ENCODE measurements around the gene APOC1. TPM values are rescaled to one million over a fixed set of nuclear protein-coding genes. Genes with fewer than 3 reads are reported as not detected.
"Not testable (repeated sequence)": the region's sequence is repeated elsewhere in the genome, so short reads cannot be mapped to it uniquely, and the experiment has no call there.

The APOC1 gene
- total RNA-seq, 1 experiment from 2014 or later, result 1.8 TPM

DNA sequence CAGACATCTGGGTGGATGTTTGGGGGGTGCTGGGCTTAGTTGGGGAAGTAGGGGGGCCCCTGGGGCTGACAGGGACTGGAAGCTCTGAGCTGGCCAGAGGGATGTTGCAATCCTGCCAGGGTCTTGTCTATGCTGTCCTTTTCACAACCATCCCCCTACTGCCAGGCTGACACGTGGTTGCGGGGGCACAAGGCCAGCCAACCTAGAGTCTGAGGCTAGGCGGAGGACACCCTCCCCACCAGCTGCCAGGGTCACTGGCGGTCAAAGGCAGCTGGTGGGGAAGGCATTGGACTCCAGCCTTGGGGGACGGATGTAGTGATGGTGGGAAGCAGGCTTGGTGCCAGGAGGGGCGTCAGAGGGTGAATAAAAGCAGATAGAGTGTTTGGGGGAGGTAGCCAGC, 1.6 kb upstream of the APOC1 start:
- DNase-seq (ENCODE audit: low read depth), result peak; percentile 48

DNA sequence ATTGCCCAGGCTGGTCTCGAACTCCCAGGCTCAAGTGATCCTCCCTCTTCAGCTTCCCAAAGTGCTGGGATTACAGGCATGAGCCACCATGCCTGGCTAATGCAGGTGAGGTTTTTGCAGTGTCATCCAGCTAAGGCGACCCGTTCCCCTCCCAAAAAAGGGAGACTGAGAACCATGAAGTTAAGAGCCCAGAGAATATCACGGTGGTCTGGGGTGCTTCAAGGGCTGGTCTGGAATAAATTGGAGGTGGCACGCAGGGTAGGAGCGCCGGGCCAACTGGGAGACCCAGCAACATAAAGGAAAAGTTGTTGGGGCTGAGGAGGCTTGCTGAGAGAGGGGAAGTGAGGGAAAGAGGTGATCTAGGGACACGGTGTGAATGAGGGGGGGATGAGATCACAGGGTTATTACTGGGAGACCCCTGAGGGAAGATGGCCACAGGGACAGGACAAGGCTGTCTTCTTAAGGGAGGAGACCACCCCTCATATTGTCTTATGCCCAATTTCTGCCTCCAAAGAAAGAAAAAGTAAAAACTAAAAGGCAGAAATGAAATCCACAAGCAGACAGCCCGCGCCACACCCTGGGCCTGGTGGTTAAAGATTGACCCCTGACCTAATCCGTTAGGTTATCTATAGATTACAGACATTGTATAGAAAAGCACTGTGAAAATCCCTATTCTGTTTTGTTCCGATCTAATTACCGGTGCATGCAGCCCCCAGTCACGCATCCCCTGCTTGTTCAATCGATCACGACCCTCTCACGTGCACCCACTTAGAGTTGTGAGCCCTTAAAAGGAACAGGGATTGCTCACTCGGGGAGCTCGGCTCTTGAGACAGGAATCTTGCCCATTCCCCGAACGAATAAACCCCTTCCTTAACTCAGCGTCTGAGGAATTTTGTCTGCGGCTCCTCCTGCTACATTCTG, 636 bp upstream of the APOC1 start:
- not testable (repeated sequence) for DNase-seq (ENCODE audit: low read depth)

DNA sequence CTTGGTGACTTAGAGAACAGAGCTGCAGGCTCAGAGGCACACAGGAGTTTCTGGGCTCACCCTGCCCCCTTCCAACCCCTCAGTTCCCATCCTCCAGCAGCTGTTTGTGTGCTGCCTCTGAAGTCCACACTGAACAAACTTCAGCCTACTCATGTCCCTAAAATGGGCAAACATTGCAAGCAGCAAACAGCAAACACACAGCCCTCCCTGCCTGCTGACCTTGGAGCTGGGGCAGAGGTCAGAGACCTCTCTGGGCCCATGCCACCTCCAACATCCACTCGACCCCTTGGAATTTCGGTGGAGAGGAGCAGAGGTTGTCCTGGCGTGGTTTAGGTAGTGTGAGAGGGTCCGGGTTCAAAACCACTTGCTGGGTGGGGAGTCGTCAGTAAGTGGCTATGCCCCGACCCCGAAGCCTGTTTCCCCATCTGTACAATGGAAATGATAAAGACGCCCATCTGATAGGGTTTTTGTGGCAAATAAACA, 9.9 kb downstream of the APOC1 start:
- DNase-seq (ENCODE audit: low read depth), result no peak

DNA sequence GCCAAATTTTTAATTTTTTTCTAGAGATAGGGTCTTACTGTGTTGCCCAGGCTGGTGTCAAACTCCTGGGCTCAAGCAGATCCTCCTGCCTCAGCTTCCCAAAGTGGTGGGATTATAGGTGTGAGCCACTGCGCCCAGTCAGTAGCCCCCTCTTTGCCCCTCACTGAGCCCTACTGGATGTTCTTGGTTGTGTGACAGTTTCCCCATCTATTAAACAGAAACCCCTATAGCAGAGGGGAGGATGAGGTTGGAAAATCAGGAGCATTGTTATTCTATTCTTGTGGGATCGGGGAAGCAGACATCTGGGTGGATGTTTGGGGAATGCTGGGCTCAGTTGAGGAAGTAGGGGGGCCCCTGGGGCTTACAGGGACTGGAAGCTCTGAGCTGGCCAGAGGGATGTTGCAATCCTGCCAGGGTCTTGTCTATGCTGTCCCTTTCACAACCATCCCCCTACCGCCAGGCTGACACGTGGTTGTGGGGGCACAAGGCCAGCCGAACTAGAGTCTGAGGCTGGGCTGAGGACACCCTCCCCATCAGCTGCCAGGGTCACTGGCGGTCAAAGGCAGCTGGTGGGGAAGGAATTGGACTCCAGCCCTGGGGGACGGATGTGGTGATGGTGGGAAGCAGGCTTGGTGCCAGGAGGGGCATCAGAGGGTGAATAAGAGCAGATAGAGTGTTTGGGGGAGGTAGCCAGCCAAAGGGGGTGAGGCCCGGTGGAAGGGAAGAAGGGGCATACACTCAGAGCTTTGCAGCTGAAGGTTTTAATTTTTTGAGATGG, 10.9 kb downstream of the APOC1 start:
- DNase-seq (ENCODE audit: low read depth), result peak; percentile 80

DNA sequence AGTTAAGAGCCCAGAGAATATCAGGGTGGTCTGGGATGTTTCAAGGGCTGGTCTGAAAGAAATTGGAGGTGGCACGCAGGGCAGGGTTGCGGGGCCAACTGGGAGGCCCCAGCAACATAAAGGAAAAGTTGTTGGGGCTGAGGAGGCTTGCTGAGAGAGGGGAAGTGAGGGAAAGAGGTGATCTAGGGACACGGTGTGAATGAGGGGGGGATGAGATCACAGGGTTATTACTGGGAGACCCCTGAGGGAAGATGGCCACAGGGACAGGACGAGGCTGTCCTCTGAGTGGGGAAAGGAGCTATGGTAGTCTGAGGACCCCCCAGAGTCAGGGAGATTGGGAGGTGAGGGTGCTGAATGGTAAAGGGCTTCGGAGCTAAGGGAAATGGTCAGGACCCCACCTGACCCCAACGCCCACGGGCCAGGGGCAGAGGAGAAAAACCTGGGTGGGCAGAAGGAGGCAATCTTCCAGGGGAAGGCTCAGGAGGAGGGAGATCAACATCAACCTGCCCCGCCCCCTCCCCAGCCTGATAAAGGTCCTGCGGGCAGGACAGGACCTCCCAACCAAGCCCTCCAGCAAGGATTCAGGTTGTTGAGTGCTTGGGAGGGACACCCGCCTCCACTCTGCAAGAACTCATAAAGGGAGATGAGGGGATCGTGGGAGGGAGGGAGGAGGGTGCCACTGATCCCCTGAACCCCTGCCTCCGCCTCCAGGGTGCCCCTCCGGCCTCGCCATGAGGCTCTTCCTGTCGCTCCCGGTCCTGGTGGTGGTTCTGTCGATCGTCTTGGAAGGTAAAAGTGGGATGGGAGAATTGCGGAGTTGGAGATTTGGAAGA, 12.1 kb downstream of the APOC1 start:
- not testable (repeated sequence) for DNase-seq (ENCODE audit: low read depth)

DNA sequence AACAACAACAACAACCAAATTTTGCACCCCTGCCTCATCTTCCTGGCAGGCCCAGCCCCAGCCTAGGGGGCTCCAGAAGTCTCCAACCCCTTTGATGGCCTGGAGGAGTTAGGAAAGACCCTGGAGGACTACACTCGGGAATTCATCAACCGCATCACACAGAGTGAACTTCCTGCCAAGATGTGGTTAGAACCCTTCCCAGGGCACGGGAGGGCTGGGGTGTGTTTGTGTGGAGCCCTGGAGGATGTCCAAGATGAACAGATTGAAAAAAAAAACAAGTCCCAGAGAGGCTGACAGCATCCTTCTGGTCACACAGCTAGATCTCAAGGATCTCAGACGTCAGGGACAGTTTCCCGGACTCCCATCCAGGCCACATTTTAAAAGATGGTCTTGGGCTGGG, 13.3 kb downstream of the APOC1 start:
- peak; percentile 56 for DNase-seq (ENCODE audit: low read depth)

DNA sequence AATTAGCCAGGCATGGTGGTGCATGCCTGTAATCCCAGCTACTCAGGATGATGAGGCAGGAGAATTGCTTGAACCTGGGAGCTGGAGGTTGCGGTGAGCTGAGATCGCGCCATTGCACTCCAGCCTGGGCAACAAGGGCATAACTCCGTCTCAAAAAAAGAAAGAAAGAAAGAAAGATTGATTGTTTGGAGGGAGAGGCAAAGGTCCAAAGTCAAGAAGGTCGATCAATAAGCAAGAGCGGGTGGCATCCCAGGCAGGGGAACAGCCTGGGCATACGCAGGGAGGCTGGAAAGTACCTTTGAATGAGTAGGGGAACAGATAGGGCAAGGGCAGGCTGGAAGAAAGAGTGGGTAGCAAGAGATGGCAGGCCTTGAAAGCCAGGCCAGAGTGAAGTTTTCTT, 15.7 kb downstream of the APOC1 start:
- DNase-seq (ENCODE audit: low read depth), result no peak

DNA sequence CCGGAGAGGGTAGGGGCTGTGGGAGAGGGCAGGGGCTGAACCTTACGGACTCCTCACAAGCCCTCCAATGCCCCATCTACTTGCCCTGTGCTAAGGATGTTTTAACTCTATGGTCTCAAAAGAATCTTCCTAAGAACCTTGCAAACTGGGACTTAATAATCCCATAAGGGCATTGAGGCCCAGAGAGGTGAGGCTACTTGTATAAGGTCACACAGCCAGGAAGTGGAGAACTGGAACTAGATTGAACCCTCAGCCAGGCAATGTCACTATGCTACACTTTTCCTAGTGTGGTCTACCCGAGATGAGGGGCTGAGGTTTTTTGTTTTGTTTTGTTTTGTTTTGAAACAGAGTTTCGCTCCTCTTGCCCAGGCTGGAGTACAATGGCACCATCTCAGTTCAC, 17.1 kb downstream of the APOC1 start:
- no peak for DNase-seq (ENCODE audit: low read depth)

DNA sequence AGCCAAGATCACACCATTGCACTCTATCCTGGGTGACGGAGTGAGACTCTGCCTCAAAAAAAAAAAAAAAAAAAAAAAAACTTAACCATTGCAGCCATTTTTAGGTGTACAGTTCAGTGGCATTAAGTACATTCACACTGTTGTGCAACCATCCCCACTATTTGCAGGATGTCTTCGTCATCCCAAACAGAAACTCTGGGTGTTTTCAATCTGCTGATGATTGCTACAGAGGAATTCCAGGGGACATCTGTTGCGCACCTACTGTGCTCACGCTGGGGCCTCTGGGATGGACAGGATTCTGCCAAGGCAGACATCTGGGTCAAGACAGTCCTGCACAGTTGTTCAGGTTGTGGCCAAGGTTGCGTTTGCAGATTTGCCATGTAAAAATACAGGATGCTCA, 25.3 kb downstream of the APOC1 start:
- no peak for DNase-seq (ENCODE audit: low read depth)

DNA sequence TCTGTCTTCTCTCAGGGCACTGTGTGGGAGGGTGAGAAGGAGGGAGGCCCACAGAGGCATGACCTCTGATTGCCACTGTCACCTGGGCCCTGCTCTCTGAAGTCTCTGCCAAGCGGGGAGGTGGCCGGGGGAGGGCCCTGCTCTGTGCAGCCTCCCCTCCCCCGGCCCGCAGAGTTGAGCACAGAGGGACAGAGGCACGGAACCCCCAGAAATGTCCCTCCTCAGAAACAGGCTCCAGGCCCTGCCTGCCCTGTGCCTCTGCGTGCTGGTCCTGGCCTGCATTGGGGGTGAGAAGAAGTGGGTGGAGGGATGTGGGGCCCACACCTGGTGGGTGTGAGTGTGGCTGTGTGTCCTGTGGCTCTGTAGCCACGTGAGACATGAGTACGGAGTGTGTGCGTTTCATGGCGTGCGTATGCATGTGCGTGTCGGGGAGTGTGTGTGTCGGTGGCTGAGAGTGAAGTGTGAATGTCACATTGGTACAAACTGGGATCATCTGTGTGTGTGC, 27.7 kb downstream of the APOC1 start, which contains the start of gene APOC4:
Gene APOC4 (plus strand): TSS at position 171 of the 505 bp plus-strand sequence. CDS start 41 bp downstream, at position 212.
- DNase-seq (ENCODE audit: low read depth), result no peak

DNA sequence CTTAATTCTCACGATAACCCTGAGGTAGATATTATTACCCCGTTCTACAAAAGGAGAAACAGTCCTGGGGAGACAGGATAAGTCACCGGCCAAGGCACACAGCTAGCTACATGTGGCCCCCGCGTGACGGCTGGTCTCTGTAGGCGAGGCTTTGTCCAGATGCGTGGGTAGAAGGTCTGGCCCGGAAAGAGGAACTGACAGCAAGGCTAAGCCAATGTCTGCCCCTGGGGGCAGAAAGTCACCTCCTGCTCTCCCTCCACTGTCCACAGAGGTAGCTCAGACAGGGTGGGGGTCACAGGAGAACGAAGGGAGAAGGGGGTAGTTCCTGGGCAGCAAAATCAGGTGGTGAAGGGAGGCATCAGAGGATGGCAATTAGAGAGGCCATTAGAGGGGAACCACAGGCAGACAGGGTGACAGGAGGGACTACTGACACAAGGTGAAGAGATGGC, 29.4 kb downstream of the APOC1 start:
- peak; percentile 64 for DNase-seq (ENCODE audit: low read depth)

DNA sequence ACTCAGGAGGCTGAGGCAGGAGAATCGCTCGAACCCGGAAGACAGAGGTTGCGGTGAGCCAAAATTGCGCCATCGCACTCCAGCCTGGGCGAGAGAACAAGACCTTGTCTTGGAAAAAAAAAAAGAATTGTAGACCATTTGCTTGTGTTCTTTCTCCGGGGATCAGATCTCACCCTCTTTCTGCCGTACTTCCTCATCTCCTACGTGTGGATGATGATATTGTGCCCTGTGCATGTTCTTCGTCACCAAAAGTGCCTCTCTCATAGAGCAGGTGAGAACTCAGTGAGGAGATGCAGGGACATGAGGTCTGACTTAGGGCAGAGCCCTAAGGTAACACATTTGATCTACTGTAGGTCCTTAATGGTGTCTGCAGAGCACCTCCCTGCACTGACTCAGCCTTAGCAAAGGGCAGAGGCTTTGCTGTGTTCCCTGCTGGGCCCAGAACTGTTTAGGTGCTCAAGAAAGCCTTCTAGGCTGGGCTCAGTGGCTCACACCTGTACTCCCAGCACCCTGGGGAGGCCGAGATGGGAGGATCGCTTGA, 32.7 kb downstream of the APOC1 start:
- no peak for DNase-seq (ENCODE audit: low read depth)

DNA sequence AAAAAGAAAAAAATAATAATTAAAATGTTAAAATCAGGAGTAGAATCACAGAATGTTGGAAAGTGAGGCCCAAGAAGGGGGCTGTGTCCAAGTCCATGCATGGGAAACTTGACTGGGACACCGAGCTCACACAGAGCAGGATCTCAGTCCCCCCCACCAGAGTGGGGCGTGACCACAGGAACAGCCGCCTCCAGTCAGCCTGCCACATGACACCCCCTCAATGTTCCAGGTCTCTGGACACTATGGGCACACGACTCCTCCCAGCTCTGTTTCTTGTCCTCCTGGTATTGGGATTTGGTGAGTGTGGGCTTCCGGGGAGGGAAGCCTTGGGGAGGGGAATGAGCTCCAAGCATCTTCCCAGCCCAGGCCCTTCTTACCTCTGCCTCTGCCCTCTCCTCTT, 33.8 kb downstream of the APOC1 start:
- no peak for DNase-seq (ENCODE audit: low read depth)

DNA sequence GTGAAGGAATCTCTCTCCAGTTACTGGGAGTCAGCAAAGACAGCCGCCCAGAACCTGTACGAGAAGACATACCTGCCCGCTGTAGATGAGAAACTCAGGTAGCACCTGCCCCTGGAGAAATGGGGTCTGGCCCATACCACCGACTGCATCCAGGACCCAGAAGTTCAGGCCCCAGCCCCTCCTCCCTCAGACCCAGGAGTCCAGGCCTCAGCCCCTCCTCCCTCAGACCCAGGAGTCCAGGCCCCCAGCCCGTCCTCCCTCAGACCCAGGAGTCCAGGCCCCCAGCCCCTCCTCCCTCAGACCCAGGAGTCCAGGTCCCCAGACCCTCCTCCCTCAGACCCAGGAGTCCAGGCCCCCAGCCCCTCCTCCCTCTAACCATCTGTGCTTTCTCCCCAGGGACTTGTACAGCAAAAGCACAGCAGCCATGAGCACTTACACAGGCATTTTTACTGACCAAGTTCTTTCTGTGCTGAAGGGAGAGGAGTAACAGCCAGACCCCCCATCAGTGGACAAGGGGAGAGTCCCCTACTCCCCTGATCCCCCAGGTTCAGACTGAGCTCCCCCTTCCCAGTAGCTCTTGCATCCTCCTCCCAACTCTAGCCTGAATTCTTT, 34.5 kb downstream of the APOC1 start:
- DNase-seq (ENCODE audit: low read depth), result no peak

DNA sequence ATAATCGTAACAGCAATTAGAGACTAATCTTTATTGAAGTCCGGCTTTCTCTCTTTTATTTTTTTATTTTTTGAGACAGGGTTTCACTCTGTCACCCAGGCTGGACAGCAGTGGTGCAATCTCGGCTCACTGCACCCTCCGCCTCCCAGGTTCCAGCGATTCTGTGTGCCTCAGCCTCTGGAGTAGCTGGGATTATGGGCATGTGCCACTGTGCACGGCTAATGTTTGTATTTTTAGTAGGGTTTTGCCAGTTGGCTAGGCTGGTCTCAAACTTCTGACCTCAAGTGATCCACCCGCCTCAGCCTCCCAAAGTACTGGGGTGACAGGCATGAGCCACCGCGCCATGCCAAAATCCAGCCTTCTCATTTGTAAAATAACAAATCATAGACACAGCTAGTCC, 35.1 kb downstream of the APOC1 start:
- no peak for DNase-seq (ENCODE audit: low read depth)

DNA sequence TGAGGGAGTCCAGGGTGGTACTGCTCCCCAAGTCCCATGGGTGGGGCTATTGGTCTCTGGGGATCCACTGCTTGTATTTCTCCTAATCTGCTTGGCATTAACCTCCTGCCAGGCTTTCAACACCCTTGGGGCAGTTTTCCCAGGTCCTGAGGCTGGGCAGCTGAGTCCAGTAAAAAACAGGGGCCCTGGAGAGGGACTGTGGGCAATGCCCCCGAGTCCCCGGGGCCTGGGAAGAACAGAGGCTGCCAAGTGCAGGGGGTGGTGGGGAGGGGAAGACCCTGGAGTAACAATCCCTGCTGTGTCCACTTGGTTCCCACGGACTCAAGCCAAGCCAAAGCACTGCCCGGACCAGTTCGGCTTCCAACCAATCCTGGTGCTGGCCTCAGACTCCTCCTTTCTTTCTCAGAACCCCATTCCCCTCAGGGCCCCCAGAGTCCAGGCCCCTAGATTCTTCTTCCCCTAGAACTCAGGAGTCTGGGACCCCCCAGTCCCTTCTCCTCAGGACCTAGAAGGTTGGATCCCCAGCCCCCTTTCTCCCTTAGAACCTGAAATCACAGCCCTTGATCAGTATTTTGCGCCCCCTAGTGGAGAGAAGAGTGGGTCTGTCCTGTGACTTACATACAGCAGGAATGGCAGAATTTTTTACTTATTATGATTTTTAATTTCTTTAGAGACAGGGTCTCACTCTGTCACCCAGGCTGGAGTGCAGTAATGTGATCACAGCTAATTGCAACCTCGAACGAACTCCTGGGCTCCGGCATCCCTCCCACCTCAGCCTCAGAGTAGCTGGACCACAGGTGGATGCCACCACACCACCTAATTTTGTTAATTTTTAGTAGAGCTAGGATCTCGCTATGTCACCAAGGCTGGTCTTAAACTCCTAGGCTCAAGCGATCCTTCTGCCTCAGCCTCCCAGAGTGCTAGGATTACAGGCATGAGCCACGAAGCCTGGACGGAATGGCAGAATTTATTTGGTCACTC, 37.1 kb downstream of the APOC1 start:
- peak; percentile 73 for DNase-seq (ENCODE audit: low read depth)

DNA sequence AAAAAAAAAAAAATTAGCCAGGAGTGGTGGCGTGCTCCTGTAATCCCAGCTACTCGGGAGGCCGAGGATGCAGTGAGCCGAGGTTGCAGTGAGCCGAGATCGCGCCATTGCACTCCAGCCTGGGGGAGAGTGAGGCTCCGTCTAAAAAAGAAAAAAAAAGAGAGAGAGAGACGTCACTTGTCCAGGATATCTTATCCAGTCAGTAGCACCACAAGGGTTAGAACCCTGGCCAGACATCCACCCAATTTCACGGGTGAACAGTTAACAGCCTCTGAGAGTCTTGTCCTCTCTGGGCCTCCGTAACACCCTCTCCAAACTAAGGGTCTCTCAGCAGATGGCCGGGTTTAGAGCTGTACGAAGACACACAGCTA, 39.9 kb downstream of the APOC1 start:
- DNase-seq (ENCODE audit: low read depth), result no peak

DNA sequence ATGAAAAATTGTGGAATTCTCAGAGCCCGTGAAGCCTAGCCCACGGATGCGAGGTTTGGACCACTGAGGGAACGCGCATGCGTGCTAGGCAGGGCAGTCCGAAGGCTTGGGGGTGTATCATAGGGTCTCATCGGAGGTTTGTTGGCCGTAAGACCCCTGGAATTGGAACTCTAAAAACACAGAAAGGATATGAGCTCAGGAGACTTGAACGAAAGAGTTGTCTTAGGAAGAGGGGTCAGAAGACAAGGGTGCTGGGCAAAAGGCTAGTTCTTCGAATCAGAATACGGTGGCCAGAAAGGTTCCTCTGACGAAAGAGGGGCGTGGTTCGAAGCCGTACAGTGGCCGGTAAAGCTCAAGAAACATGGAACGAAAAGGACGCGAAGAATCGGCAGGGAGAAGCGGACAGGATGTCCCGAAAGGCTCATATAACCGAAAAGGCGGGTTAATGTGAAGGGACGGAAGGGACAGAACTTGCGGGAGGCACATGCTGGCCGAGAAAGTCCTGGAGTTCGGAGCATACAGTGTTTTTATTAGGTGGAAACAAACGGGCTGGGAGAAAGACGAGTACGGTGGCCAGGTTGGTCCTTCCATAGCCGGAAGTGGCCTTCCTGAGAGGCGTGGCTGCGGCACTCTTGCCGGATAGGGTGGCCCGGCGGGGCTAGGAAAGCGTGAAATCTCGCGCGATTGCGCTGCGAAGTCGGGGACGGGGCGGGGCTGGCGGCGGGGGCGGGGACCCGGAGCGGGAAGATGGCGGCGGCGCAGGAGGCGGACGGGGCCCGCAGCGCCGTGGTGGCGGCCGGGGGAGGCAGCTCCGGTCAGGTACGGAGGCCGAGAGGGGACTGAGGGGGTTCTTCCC, 40.5 kb downstream of the APOC1 start, which contains the start of gene CLPTM1:
Gene CLPTM1 (plus strand): TSS at position 732 of the 856 bp plus-strand sequence. CDS start 16 bp downstream, at position 748.
- peak; percentile 96 for DNase-seq (ENCODE audit: low read depth)
